Keratinocyte (primary cell): Measurements from ENCODE around the gene PPP1R37.

Experiments used
- CTCF ChIP-seq, 3 experiments: IDR thresholded peaks in 1 of 3; conservative IDR thresholded peaks in 1 of 3; optimal IDR thresholded peaks in 1 of 3; 2 replicates in 2 of 3; 3 replicates in 1 of 3; pipeline versions ENCODE3 to v1.5.1; 2011; ENCODE audit warnings: low read length in 3 of 3, mild to moderate bottlenecking in 3 of 3, moderate library complexity in 2 of 3, control low read depth in 1 of 3, inconsistent platforms in 1 of 3; ENCODE audit not compliant: insufficient read depth in 2 of 3; ENCODE audit errors: extremely low read depth in 1 of 3
- EZH2 ChIP-seq: IDR thresholded peaks from one replicate; pipeline ENCODE4 v1.6.1; 2012; ENCODE audit warnings: inconsistent platforms, mild to moderate bottlenecking, low read length, moderate library complexity

- TF ChIP-seq CTCF (optimal IDR thresholded peaks at IDR 0.05 in 1 of 3, IDR thresholded peaks at IDR 0.05 in 1 of 3, conservative IDR thresholded peaks at IDR 0.05 in 1 of 3; ENCODE audit: extremely low read depth in 1 of 3, insufficient read depth in 2 of 3, low read length in 3 of 3) (no peak), EZH2 (no peak)
Observed at GRCh38 chr19:45098521-45099466, 5.8 kb downstream of the PPP1R37 start.
